ENCODE data around the gene GGA1. TPM values are rescaled to one million over a fixed set of nuclear protein-coding genes. Genes with fewer than 3 reads are reported as not detected.

GGA1 gene
- total RNA-seq, 4 donors from 2014 or later = 37.8 to 46.5 (median 39.1) TPM

GRCh38 chr22:37672920-37673455, 64.4 kb downstream of the GGA1 start:
- peaks cover 0 to 3% of the 10 kb centered on the region in 2 donors for H3K36me3 ChIP-seq
- peaks cover 3 to 78% (median 22%) of the 10 kb centered on the region in 3 donors for H3K4me1 ChIP-seq
- no peaks in the 10 kb centered on the region for H3K9me3 ChIP-seq
- no peak overlapping the region for H3K4me3 ChIP-seq
- H3K27me3 ChIP-seq = no peaks in the 10 kb centered on the region
- TF ChIP-seq POLR2A (IDR thresholded peaks at IDR 0.05) = no peak
- TF ChIP-seq POLR2AphosphoS5 (IDR thresholded peaks at IDR 0.05) = no peak
- TF ChIP-seq CTCF (IDR thresholded peaks at IDR 0.05) = no peak
- ATAC-seq = no peak
- 80 to 100% methylated on average over 1 to 2 of the region's 11 CpGs for WGBS, 2 donors (ENCODE audit: low coverage in 1 of 2)
- peak overlapping the region in 3 of 4 donors; percentile 71 to 94 (median 93) for H3K27ac ChIP-seq

GRCh38 chr22:37674248-37674647, 65.6 kb downstream of the GGA1 start:
- no peak for TF ChIP-seq POLR2A (IDR thresholded peaks at IDR 0.05)
- TF ChIP-seq EP300 (IDR thresholded peaks at IDR 0.05) = no peak
- no peak for TF ChIP-seq CTCF (IDR thresholded peaks at IDR 0.05)
- TF ChIP-seq POLR2AphosphoS5 (IDR thresholded peaks at IDR 0.05) = no peak
- Histone ChIP-seq H3K9me3 (no peaks in the 10 kb centered on the region), H3K36me3 (peaks cover 0 to 13% of the 10 kb centered on the region in 2 donors), H3K27me3 (no peaks in the 10 kb centered on the region), H3K4me3 (peak overlapping the region in 1 of 2 donors; percentile 57), H3K27ac (peak overlapping the region; percentile 70 to 98 (median 94)), H3K4me1 (peaks cover 3 to 80% (median 26%) of the 10 kb centered on the region in 3 donors)
- 56 to 79% methylated on average over 3 to 11 of the region's 12 CpGs for WGBS, 2 donors (ENCODE audit: low coverage in 1 of 2)
- no peak for ATAC-seq

- ATAC-seq = peak; percentile 90
- peak within 1 kb of the TSS; percentile 42 to 57 for H3K4me3 ChIP-seq
- peaks cover 0 to 23% of the 10 kb centered on the region in 2 donors for H3K36me3 ChIP-seq
- 0% methylated on average over 1 to 4 of the region's 34 CpGs for WGBS, 2 donors (ENCODE audit: low coverage in 1 of 2)
- no peaks in the 10 kb centered on the region for H3K27me3 ChIP-seq
- H3K27ac ChIP-seq = peak within 1 kb of the TSS; percentile 70 to 98 (median 94)
- TF ChIP-seq EP300 (IDR thresholded peaks at IDR 0.05) (no peak), POLR2AphosphoS5 (IDR thresholded peaks at IDR 0.05) (peak; percentile 81), POLR2A (IDR thresholded peaks at IDR 0.05) (peak; percentile 57 to 80), CTCF (IDR thresholded peaks at IDR 0.05) (peak in 2 of 4 experiments; percentile 4 to 62)
- H3K9me3 ChIP-seq = no peaks in the 10 kb centered on the region
- H3K4me1 ChIP-seq = peaks cover 3 to 83% (median 26%) of the 10 kb centered on the region in 3 donors
Observed at GRCh38 chr22:37674951-37675929, 66.6 kb downstream of the GGA1 start, which contains the start of gene LGALS1. Gene LGALS1, plus strand, starts transcription at chr22:37675636. Its CDS starts 67 bp downstream, at chr22:37675703.

- Histone ChIP-seq H3K4me3 (peak overlapping the region; percentile 42 to 57), H3K27me3 (no peaks in the 10 kb centered on the region), H3K36me3 (peaks cover 0 to 25% of the 10 kb centered on the region in 2 donors), H3K27ac (peak overlapping the region; percentile 69 to 98 (median 94)), H3K4me1 (peaks cover 3 to 92% (median 26%) of the 10 kb centered on the region in 3 donors), H3K9me3 (no peaks in the 10 kb centered on the region)
- ATAC-seq = no peak
- WGBS, 2 donors (ENCODE audit: low coverage in 1 of 2) = 0 to 5% methylated on average over 1 to 4 of the region's 17 CpGs
- TF ChIP-seq POLR2A (IDR thresholded peaks at IDR 0.05) (no peak), EP300 (IDR thresholded peaks at IDR 0.05) (no peak), POLR2AphosphoS5 (IDR thresholded peaks at IDR 0.05) (no peak)
Observed at GRCh38 chr22:37675930-37676735, 67.5 kb downstream of the GGA1 start.

Measured in gastroesophageal sphincter (tissue), 4 donors.